WI38 (cell line): ENCODE measurements around the gene MED4.

Experiments used
- H3K4me3 ChIP-seq: 2 replicates; pipeline ENCODE4 v1.5.1; 2011; ENCODE audit warnings: low read depth, mild to moderate bottlenecking, control low read depth, low read length
- CTCF ChIP-seq: IDR thresholded peaks from 2 replicates; pipeline ENCODE4 v1.5.1; 2012; ENCODE audit warnings: low read depth, mild to moderate bottlenecking, control low read depth, low read length

MED4 gene

GRCh38 chr13:48113756-48114130 lies 18.8 kb upstream of the MED4 start:
- TF ChIP-seq CTCF = no peak
- H3K4me3 ChIP-seq = no peak overlapping the region

- no peak for TF ChIP-seq CTCF
- no peak overlapping the region for H3K4me3 ChIP-seq
Observed at GRCh38 chr13:48112896-48113755, 18.2 kb upstream of the MED4 start.

GRCh38 chr13:48110931-48111721 lies 16.2 kb upstream of the MED4 start:
- no peak overlapping the region for H3K4me3 ChIP-seq
- no peak for TF ChIP-seq CTCF

- TF ChIP-seq CTCF = no peak
- no peak overlapping the region for H3K4me3 ChIP-seq
Observed at GRCh38 chr13:48110132-48110868, 15.4 kb upstream of the MED4 start.

DNA sequence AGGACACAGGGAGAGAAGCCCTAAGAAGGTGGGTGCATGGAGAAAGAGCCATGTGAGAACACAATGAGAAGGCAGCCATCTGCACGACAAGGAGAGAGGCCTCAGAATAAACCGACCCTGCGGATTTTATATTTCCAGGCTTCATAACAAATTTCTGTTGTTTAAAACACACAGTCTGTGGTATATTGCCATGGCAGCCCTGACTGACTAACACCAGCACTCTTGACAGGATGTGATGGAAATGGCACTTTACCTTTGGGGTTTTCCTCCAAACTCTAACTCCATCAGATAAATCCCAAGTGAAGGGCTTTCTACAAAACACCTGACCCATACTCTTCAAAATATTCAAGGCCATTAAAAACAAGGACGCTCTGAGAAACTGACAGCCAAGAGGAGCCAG lies 13.2 kb upstream of the MED4 start:
- H3K4me3 ChIP-seq = no peak overlapping the region
- TF ChIP-seq CTCF = no peak

DNA sequence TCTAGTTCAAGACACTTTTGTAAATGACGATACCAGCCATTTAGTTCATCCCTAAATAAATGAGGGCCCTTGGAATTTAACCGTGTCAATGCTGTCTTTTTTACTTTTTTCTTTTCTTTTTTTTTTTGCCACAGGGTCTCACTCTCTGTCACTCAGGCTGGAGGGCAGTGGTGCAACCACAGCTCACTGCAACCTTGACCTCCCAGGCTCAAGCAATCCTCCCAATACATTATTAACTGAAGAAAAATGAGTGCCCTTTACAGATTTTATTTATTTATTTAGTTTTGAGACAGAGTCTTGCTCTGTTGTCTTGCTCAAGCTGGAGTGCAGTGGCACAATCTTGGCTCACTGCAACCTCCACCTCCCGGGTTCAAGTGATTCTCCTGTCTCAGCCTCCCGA lies 2.9 kb upstream of the MED4 start:
- H3K4me3 ChIP-seq = no peak overlapping the region
- TF ChIP-seq CTCF = no peak
